Tibial nerve (tissue), 4 donors: ENCODE data around the gene XRRA1. TPM values are rescaled to one million over a fixed set of nuclear protein-coding genes. Genes with fewer than 3 reads are reported as not detected.

Experiments used
- DNase-seq, 2 donors: peaks; one replicate each; pipeline ENCODE4 v3.0.0-alpha.2; 2019; ENCODE audit warnings: low spot score in 2 of 2
- H3K27ac ChIP-seq, 4 donors: fragments of 200-600 bp; sonication (generic) in 3 of 4; one replicate each; pipeline ENCODE4 v1.5.1; 2017 to 2019; ENCODE audit warnings: mild to moderate bottlenecking in 1 of 4
- H3K27me3 ChIP-seq, 2 donors: fragments of 200-600 bp; sonication (generic) in 1 of 2; one replicate each; pipeline versions ENCODE4 v1.5.1 to v1.6.0; 2017 to 2019
- H3K36me3 ChIP-seq, 3 donors: fragments of 200-600 bp; sonication (generic); one replicate each; pipeline ENCODE4 v1.5.1; 2018 to 2019
- H3K4me1 ChIP-seq, 4 donors: fragments of 200-600 bp; sonication (generic) in 3 of 4; one replicate each; pipeline ENCODE4 v1.5.1; 2017 to 2019
- H3K4me3 ChIP-seq, 4 donors: fragments of 200-600 bp; sonication (generic) in 3 of 4; one replicate each; pipeline ENCODE4 v1.5.1; 2017 to 2019; ENCODE audit warnings: mild to moderate bottlenecking in 1 of 4, moderate library complexity in 1 of 4
- H3K9me3 ChIP-seq, 4 donors: fragments of 200-600 bp; sonication (generic) in 3 of 4; one replicate each; pipeline ENCODE4 v1.5.1; 2017 to 2019
- EP300 ChIP-seq, 2 donors: sonication (generic); formaldehyde crosslinking; IDR thresholded peaks; one replicate each; pipeline ENCODE4 v1.6.1; 2017; ENCODE audit warnings: antibody characterized with exemption in 2 of 2, mild to moderate bottlenecking in 1 of 2
- POLR2A ChIP-seq, 2 donors: fragments of 450-650 bp; IDR thresholded peaks; one replicate each; pipeline ENCODE4 v1.6.1; 2017; ENCODE audit warnings: antibody characterized with exemption in 2 of 2, mild to moderate bottlenecking in 2 of 2, moderate library complexity in 2 of 2
- WGBS, 2 donors: methylation state at CpG; one replicate each; pipeline ENCODE4 v1.1.5; 2018; 5-methylcytosine and 5-hydroxymethylcytosine counted together
- total RNA-seq, 4 donors: library from RNA; depleted of rRNA; stranded (reverse); fragments of >200 nt; gene quantifications; one replicate each; pipeline ENCODE4 v1.1.0, GENCODE V29; 2016
- TF ChIP-seq, protein P1 (sequence below), 5 experiments: fragments of 200-600 bp in 3 of 5; fragments of 450-650 bp in 2 of 5; sonication (generic) in 3 of 5; IDR thresholded peaks; one replicate each; pipeline ENCODE4 v1.5.1; 2016 to 2019; ENCODE audit warnings: antibody characterized with exemption in 5 of 5, mild to moderate bottlenecking in 3 of 5, moderate library complexity in 2 of 5

XRRA1 gene
- total RNA-seq, 4 donors from 2014 or later, result 13.5 to 51.6 (median 25.3) TPM

DNA sequence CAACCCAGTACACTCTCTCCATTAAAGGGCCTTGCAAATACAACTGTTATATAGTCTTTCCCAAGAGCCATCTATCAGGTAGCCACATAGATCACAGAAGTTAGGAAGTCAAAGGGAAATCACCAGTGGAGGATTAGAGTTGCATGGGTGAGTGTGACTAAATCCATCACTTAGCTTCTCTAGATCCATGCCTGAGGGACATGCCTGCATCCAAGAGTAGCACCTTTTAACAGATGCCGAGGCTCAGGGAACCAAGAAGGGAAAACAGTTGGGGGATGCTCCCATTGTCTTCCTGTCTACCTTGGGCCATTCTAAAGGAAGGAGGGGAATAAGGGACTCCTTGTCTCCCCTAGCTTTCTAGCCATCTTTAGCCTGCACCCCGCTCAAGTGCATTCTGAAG is 77.9 kb downstream of the XRRA1 start:
- H3K4me1 ChIP-seq, result no peaks in the 10 kb centered on the region
- peaks cover 0 to 100% (median 52%) of the 10 kb centered on the region in 4 donors for H3K9me3 ChIP-seq
- H3K4me3 ChIP-seq, result no peak overlapping the region
- DNase-seq, result no peak
- TF ChIP-seq EP300 (IDR thresholded peaks at IDR 0.05), result no peak
- no peak for TF ChIP-seq POLR2A (IDR thresholded peaks at IDR 0.05)
- TF ChIP-seq, protein P1, sequence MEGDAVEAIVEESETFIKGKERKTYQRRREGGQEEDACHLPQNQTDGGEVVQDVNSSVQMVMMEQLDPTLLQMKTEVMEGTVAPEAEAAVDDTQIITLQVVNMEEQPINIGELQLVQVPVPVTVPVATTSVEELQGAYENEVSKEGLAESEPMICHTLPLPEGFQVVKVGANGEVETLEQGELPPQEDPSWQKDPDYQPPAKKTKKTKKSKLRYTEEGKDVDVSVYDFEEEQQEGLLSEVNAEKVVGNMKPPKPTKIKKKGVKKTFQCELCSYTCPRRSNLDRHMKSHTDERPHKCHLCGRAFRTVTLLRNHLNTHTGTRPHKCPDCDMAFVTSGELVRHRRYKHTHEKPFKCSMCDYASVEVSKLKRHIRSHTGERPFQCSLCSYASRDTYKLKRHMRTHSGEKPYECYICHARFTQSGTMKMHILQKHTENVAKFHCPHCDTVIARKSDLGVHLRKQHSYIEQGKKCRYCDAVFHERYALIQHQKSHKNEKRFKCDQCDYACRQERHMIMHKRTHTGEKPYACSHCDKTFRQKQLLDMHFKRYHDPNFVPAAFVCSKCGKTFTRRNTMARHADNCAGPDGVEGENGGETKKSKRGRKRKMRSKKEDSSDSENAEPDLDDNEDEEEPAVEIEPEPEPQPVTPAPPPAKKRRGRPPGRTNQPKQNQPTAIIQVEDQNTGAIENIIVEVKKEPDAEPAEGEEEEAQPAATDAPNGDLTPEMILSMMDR (IDR thresholded peaks at IDR 0.05), result no peak
- no peak overlapping the region for H3K27ac ChIP-seq
- peaks cover 0 to 99% (median 20%) of the 10 kb centered on the region in 3 donors for H3K36me3 ChIP-seq
- 93 to 95% methylated on average over 2 of the region's 2 CpGs for WGBS, 2 donors
- no peaks in the 10 kb centered on the region for H3K27me3 ChIP-seq

DNA sequence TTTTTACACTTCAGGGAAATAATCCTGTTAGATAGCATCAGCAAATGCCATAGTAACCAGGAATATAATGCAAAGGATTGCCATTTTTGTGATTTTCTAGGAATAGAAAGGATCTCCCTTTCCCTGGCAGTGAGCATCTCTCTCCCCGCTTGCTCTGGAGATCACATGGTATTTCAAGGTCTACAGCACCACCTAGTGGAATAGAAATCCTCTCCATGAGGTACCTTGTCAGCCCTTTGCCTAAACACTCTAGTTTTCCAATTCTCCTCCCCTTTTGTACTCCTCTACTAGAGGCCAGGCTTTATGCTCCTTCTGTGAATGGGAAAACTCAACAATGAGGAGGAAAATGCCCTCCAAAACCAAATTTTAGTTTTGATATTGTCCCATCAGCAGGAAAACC is 78.4 kb downstream of the XRRA1 start:
- H3K4me1 ChIP-seq, result no peaks in the 10 kb centered on the region
- peaks cover 0 to 99% (median 20%) of the 10 kb centered on the region in 3 donors for H3K36me3 ChIP-seq
- H3K4me3 ChIP-seq, result no peak overlapping the region
- H3K27ac ChIP-seq, result no peak overlapping the region
- 94 to 100% methylated on average over 1 of the region's 1 CpG for WGBS, 2 donors
- H3K9me3 ChIP-seq, result peaks cover 0 to 100% (median 53%) of the 10 kb centered on the region in 4 donors
- H3K27me3 ChIP-seq, result no peaks in the 10 kb centered on the region
- TF ChIP-seq, protein P1 (IDR thresholded peaks at IDR 0.05), result no peak
- no peak for TF ChIP-seq POLR2A (IDR thresholded peaks at IDR 0.05)
- TF ChIP-seq EP300 (IDR thresholded peaks at IDR 0.05), result no peak
- DNase-seq, result no peak

DNA sequence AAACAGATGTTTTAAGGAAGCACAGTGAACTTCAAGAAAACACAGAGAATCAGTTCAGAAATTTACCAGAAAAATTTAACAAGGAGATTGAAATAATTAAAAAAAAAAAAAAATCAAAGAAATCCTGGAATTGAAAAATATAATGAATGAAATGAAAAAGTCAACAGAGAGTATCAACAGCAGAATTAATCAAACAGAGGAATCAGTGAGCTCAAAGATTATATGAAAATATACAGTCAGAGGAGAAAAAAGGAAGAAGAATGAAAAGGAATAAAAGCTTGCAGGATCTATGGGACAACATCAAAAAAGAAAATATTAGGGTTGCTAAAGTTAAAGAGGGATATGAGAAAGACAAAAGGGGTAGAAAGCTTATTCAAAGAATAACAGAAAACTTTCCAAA is 82.3 kb downstream of the XRRA1 start:
- no peak overlapping the region for H3K27ac ChIP-seq
- peaks cover 0 to 99% (median 22%) of the 10 kb centered on the region in 3 donors for H3K36me3 ChIP-seq
- no peaks in the 10 kb centered on the region for H3K27me3 ChIP-seq
- H3K9me3 ChIP-seq, result peaks cover 0 to 86% (median 49%) of the 10 kb centered on the region in 4 donors
- TF ChIP-seq, protein P1 (IDR thresholded peaks at IDR 0.05), result no peak
- TF ChIP-seq EP300 (IDR thresholded peaks at IDR 0.05) (no peak), POLR2A (IDR thresholded peaks at IDR 0.05) (no peak)
- H3K4me1 ChIP-seq, result no peaks in the 10 kb centered on the region
- no peak for DNase-seq
- no peak overlapping the region for H3K4me3 ChIP-seq

DNA sequence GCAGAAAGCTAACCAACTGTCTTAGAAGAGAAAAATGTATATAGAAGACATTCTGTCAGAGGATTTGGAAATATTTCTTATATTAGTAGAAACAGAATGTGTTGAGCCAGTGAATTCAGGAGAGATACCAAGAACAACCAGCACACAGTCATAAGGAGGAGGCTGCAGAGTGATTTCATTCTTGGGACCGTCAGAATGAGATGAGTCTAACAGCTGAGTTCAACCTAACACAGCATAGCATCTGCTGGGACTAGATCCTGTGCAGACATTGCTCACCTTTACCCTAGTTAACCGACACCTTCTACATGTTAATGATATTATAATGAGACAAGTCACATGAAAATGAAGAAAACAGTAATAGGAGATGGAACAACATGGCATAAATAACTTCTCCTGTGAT is 85.5 kb downstream of the XRRA1 start:
- H3K36me3 ChIP-seq, result peaks cover 0 to 99% (median 17%) of the 10 kb centered on the region in 3 donors
- H3K4me3 ChIP-seq, result no peak overlapping the region
- no peaks in the 10 kb centered on the region for H3K27me3 ChIP-seq
- 86 to 87% methylated on average over 2 of the region's 2 CpGs for WGBS, 2 donors
- no peaks in the 10 kb centered on the region for H3K4me1 ChIP-seq
- DNase-seq, result no peak
- H3K9me3 ChIP-seq, result peaks cover 0 to 65% (median 28%) of the 10 kb centered on the region in 4 donors
- H3K27ac ChIP-seq, result no peak overlapping the region
- TF ChIP-seq POLR2A (IDR thresholded peaks at IDR 0.05) (no peak), EP300 (IDR thresholded peaks at IDR 0.05) (no peak)
- TF ChIP-seq, protein P1 (IDR thresholded peaks at IDR 0.05), result no peak

DNA sequence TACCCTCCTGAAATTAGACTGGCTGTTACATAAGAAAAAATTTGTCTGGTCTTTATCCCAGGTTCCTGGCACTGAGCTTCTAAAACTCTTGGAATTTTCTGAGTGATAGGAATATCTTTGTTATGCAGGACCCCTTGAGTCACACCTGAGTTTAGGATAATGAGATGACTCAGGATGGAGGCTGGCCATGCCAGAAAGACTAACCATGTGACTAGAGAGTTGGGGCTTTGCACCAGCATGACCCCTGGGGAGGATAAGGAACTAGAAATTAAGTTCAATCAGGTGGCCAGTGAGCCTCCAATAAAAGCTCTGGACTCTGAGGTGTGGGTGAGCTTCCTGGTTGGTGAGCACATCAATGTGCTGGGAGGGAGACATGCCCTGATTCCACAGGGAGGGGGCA is 88.1 kb downstream of the XRRA1 start:
- no peak for DNase-seq

More for the DNA sequence above, 88.1 kb downstream of the XRRA1 start:
- TF ChIP-seq, protein P1 (IDR thresholded peaks at IDR 0.05), result no peak
- no peak for TF ChIP-seq EP300 (IDR thresholded peaks at IDR 0.05)
- no peak for TF ChIP-seq POLR2A (IDR thresholded peaks at IDR 0.05)
- Histone ChIP-seq H3K27me3 (no peaks in the 10 kb centered on the region), H3K36me3 (peaks cover 0 to 100% (median 17%) of the 10 kb centered on the region in 3 donors), H3K4me1 (no peaks in the 10 kb centered on the region), H3K9me3 (peaks cover 0 to 39% (median 8%) of the 10 kb centered on the region in 4 donors), H3K4me3 (no peak overlapping the region), H3K27ac (no peak overlapping the region)
